T-helper 1 cell treated with Interleukin-12 subunit alpha and Interleukin-12 subunit beta and Interleukin-4 antibody, amounts not matched to agents 30 μg/mL and 1 μg/mL, for 36 hours (primary cell): ENCODE data around the gene CFAP43.
"Not testable (repeated sequence)": the region's sequence is repeated elsewhere in the genome, so short reads cannot be mapped to it uniquely, and the experiment has no call there.

Source experiments
- H3K27ac Mint-ChIP-seq: one replicate; pipeline ENCODE4 v1.8.0; 2021; ENCODE audit warnings: mild to moderate bottlenecking, mixed read lengths
- H3K27me3 Mint-ChIP-seq: one replicate; pipeline ENCODE4 v1.8.0; 2021; ENCODE audit warnings: low read depth, mixed read lengths
- H3K36me3 Mint-ChIP-seq: one replicate; pipeline ENCODE4 v1.8.0; 2021; ENCODE audit warnings: low read depth, mixed read lengths
- H3K4me1 Mint-ChIP-seq: one replicate; pipeline ENCODE4 v1.8.0; 2021; ENCODE audit warnings: low read depth, mixed read lengths
- H3K4me3 Mint-ChIP-seq: one replicate; pipeline ENCODE4 v1.8.0; 2021; ENCODE audit warnings: mild to moderate bottlenecking, moderate library complexity, mixed read lengths
- H3K9me3 Mint-ChIP-seq: one replicate; pipeline ENCODE4 v1.8.0; 2021; ENCODE audit warnings: mixed read lengths

CFAP43 gene

GRCh38 chr10:104250371-104250770 lies 18.2 kb upstream of the CFAP43 start:
- Mint-ChIP-seq H3K4me3 (no peak overlapping the region), H3K36me3 (peaks cover 2% of the 10 kb centered on the region), H3K27ac (no peak overlapping the region), H3K27me3 (peaks cover 31% of the 10 kb centered on the region), H3K4me1 (peaks cover 30% of the 10 kb centered on the region), H3K9me3 (peaks cover 13% of the 10 kb centered on the region)

DNA sequence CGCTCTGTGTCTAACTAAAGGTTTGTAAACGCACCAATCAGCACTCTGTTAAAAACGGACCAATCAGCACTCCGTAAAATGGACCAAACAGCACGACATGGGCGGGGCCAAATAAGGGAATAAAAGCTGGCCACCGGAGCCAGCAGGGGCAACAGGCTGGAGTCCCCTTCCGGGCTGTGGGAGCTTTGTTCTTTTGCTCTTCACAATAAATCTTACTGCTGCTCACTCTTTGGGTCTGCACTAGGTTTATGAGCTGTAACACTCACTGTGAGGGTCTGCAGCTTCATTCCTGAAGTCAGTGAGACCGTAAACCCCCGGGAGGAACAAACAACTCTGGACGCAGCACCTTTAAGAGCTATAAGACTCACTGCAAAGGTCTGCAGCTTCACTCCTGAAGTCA lies 16.8 kb upstream of the CFAP43 start:
- not testable (repeated sequence) for H3K27ac Mint-ChIP-seq, H3K36me3 Mint-ChIP-seq, H3K4me3 Mint-ChIP-seq
- Mint-ChIP-seq H3K27me3 (peaks cover 31% of the 10 kb centered on the region), H3K4me1 (peaks cover 26% of the 10 kb centered on the region), H3K9me3 (peaks cover 13% of the 10 kb centered on the region)

GRCh38 chr10:104247513-104248146 lies 15.5 kb upstream of the CFAP43 start:
- peak overlapping the region; percentile 59 for H3K27ac Mint-ChIP-seq
- H3K4me1 Mint-ChIP-seq, result peaks cover 20% of the 10 kb centered on the region
- peaks cover 37% of the 10 kb centered on the region for H3K27me3 Mint-ChIP-seq
- no peak overlapping the region for H3K4me3 Mint-ChIP-seq
- H3K36me3 Mint-ChIP-seq, result no peaks in the 10 kb centered on the region
- H3K9me3 Mint-ChIP-seq, result peaks cover 13% of the 10 kb centered on the region

- Mint-ChIP-seq H3K9me3 (peaks cover 13% of the 10 kb centered on the region), H3K27ac (peak overlapping the region; percentile 59), H3K4me1 (peaks cover 16% of the 10 kb centered on the region), H3K27me3 (peaks cover 36% of the 10 kb centered on the region), H3K36me3 (no peaks in the 10 kb centered on the region), H3K4me3 (no peak overlapping the region)
These were observed 14.8 kb upstream of the CFAP43 start for GRCh38 chr10:104246976-104247375.

GRCh38 chr10:104245066-104245632 lies 13.0 kb upstream of the CFAP43 start:
- Mint-ChIP-seq H3K4me1 (peaks cover 15% of the 10 kb centered on the region), H3K27me3 (peaks cover 41% of the 10 kb centered on the region), H3K4me3 (no peak overlapping the region), H3K36me3 (no peaks in the 10 kb centered on the region), H3K9me3 (peaks cover 13% of the 10 kb centered on the region), H3K27ac (no peak overlapping the region)

GRCh38 chr10:104243512-104243911 lies 11.3 kb upstream of the CFAP43 start:
- Mint-ChIP-seq H3K27me3 (peaks cover 42% of the 10 kb centered on the region), H3K4me1 (peaks cover 15% of the 10 kb centered on the region), H3K27ac (no peak overlapping the region), H3K9me3 (peaks cover 13% of the 10 kb centered on the region), H3K36me3 (no peaks in the 10 kb centered on the region), H3K4me3 (no peak overlapping the region)

GRCh38 chr10:104243009-104243408 lies 10.8 kb upstream of the CFAP43 start:
- Mint-ChIP-seq H3K4me1 (peaks cover 15% of the 10 kb centered on the region), H3K9me3 (peaks cover 13% of the 10 kb centered on the region), H3K27me3 (peaks cover 40% of the 10 kb centered on the region)
- not testable (repeated sequence) for H3K36me3 Mint-ChIP-seq, H3K4me3 Mint-ChIP-seq, H3K27ac Mint-ChIP-seq

DNA sequence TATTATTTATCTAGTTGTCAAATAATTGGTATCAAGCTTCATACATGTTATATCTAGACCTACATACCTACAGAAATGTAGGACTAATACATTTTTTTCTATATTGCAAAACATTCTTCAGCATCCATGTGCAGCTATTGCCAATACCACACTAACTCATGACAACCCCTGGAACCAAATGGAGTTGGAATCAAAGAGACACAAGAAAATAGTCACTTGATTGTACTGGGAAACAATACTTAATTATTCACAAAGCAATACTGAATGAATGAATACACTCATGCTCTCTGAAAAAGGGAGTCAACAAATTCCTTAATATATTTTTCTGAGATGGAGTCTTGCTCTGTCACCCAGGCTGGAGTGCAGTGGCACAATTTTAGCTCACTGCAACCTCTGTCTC lies 10.4 kb upstream of the CFAP43 start:
- H3K27ac Mint-ChIP-seq, result no peak overlapping the region
- H3K4me1 Mint-ChIP-seq, result peaks cover 10% of the 10 kb centered on the region
- H3K4me3 Mint-ChIP-seq, result no peak overlapping the region
- peaks cover 45% of the 10 kb centered on the region for H3K27me3 Mint-ChIP-seq
- H3K9me3 Mint-ChIP-seq, result peaks cover 12% of the 10 kb centered on the region
- H3K36me3 Mint-ChIP-seq, result no peaks in the 10 kb centered on the region

DNA sequence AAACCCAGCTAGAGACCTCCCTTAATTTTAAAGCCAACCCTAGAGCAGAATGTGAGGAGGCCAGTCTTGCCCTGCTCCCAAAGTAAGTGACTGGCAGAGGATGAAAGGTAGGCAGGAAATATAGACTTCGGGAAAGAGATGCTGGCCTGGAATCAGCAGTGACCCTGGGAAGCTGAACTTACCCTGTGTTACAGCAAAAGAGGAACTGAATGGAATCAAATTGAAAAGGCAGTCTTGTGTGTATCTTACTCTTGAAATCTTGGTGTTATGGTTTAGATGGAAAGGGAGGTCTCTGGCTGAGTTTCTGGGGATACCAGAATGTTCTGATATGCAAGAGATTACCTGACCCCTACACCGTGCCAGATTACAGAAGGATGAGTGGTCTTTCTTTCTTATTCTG lies 7.9 kb upstream of the CFAP43 start:
- Mint-ChIP-seq H3K9me3 (peaks cover 5% of the 10 kb centered on the region), H3K27ac (no peak overlapping the region), H3K27me3 (peaks cover 66% of the 10 kb centered on the region), H3K4me3 (no peak overlapping the region), H3K4me1 (no peaks in the 10 kb centered on the region), H3K36me3 (no peaks in the 10 kb centered on the region)

DNA sequence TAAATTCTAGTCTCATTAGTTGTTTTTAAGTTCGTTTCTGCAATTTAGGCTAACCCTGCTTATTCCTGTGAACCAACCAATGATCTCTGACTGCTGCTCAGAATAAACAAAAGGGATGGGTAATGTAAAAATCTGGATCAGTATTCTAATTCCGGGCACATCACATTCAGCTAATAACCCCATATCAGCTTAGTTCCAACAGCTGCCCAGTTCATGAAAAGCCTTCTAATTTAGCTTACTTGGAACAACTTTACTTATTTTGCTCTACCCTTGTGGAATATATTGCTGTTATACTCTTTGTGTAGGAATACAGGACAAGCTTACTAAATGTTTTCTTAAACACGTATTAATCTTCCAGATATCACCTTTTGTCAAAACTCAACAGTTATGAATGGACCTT lies 3.6 kb upstream of the CFAP43 start:
- no peak overlapping the region for H3K4me3 Mint-ChIP-seq
- peaks cover 63% of the 10 kb centered on the region for H3K27me3 Mint-ChIP-seq
- peaks cover 6% of the 10 kb centered on the region for H3K9me3 Mint-ChIP-seq
- peaks cover 7% of the 10 kb centered on the region for H3K4me1 Mint-ChIP-seq
- no peak overlapping the region for H3K27ac Mint-ChIP-seq
- no peaks in the 10 kb centered on the region for H3K36me3 Mint-ChIP-seq

DNA sequence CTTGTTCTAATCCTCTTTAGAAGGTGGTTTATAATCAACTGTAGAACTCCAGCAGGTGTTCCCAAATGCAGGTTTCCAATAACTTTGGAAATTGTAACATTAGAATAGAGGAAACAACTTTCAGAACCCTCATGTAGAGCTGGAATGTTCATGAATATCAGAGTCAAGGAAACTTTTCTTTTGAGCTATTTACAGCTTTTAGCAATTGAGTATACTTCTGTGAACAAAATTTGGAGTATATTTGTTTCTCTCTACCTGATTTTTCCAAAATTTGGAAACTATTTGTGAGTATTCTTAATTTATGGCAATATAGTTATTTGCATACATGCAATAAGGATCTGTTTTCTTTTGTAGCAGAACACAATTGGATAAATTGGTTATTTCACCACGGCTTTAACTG lies 2.8 kb upstream of the CFAP43 start:
- H3K27me3 Mint-ChIP-seq, result peaks cover 60% of the 10 kb centered on the region
- H3K9me3 Mint-ChIP-seq, result peaks cover 6% of the 10 kb centered on the region
- H3K4me3 Mint-ChIP-seq, result no peak overlapping the region
- peaks cover 7% of the 10 kb centered on the region for H3K4me1 Mint-ChIP-seq
- H3K36me3 Mint-ChIP-seq, result no peaks in the 10 kb centered on the region
- no peak overlapping the region for H3K27ac Mint-ChIP-seq

DNA sequence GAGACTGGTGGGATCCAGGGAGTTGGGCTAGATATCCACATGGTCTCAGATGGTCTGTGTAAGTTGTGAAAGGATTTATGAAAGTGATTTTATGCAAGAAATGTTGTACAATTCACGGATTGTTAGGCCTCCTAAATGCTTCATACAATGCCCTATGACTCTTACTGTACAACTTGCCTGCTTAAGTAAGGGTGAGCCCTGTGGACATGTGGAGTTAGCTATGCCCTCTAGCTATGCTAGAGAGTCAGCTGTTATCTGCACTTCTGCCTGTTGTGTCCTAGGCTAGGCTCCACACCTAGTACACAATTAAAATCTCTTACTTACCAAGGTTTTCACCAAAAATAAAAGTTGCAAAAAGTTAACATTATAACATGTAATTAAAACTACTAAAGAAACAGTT lies 1.7 kb upstream of the CFAP43 start:
- Mint-ChIP-seq H3K4me3 (peak overlapping the region; percentile 59), H3K4me1 (peaks cover 7% of the 10 kb centered on the region), H3K27ac (no peak overlapping the region), H3K27me3 (peaks cover 54% of the 10 kb centered on the region), H3K36me3 (no peaks in the 10 kb centered on the region), H3K9me3 (peaks cover 6% of the 10 kb centered on the region)

- H3K4me3 Mint-ChIP-seq, result peak overlapping the region; percentile 88
- peaks cover 7% of the 10 kb centered on the region for H3K4me1 Mint-ChIP-seq
- H3K27ac Mint-ChIP-seq, result peak overlapping the region; percentile 47
- H3K27me3 Mint-ChIP-seq, result peaks cover 49% of the 10 kb centered on the region
- H3K9me3 Mint-ChIP-seq, result peaks cover 6% of the 10 kb centered on the region
- no peaks in the 10 kb centered on the region for H3K36me3 Mint-ChIP-seq
These were observed 494 bp upstream of the CFAP43 start for GRCh38 chr10:104232613-104233102.

GRCh38 chr10:104230490-104230889 lies 1.7 kb downstream of the CFAP43 start:
- Mint-ChIP-seq H3K27me3 (peaks cover 36% of the 10 kb centered on the region), H3K36me3 (no peaks in the 10 kb centered on the region), H3K4me3 (no peak overlapping the region), H3K9me3 (peaks cover 5% of the 10 kb centered on the region), H3K4me1 (peaks cover 7% of the 10 kb centered on the region), H3K27ac (no peak overlapping the region)

- Mint-ChIP-seq H3K27me3 (peaks cover 32% of the 10 kb centered on the region), H3K9me3 (no peaks in the 10 kb centered on the region), H3K36me3 (no peaks in the 10 kb centered on the region), H3K4me3 (no peak overlapping the region), H3K4me1 (no peaks in the 10 kb centered on the region), H3K27ac (no peak overlapping the region)
These were observed 8.9 kb downstream of the CFAP43 start for GRCh38 chr10:104223304-104223703.
